NCI-H1436 (cell line): Measurements from ENCODE around the gene AXIN1.
"Not testable (repeated sequence)": the region's sequence is repeated elsewhere in the genome, so short reads cannot be mapped to it uniquely, and the experiment has no call there.

Experiments used
- DNase-seq: peaks from one replicate; lab custom pipeline; 2025; lab: John Stamatoyannopoulos, UW

The AXIN1 gene

DNA sequence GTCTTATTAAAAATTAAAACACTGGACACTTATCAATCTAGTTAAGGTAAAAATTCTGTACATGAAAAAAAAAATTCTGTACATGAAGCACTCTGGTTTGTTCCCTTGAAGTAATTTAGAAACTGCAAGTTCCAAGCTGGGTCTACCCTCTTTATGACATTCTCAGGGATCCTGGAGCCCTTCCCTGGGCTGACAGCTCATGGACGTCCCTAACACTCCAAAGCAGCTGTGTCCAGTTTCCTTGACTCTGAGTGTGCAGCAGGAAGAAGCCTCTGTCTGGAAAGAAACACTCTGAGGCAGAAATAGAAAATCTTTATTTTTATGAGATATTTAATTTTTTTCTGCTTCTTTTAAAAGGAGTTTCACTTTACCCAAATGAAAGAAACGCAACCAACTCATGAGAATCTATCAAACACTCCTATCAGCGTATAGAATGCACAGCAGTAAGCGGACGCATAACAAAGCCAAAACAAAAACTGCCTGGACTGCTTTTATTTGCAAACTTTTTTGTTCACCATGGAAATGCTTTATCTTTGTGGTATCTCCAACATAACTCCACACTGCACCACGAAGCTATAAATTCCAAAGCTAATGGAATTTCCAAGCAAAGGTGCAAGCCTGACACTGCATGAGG is 21.2 kb downstream of the AXIN1 start:
- DNase-seq, result not testable (repeated sequence)

- DNase-seq, result no peak
These were observed 21.8 kb downstream of the AXIN1 start for GRCh38 chr16:330741-331140.

- DNase-seq, result no peak
These were observed 27.0 kb downstream of the AXIN1 start for GRCh38 chr16:325375-326145.

GRCh38 chr16:324451-325334 is 27.8 kb downstream of the AXIN1 start:
- DNase-seq, result no peak

GRCh38 chr16:324201-324450 is 28.4 kb downstream of the AXIN1 start:
- DNase-seq, result no peak

- DNase-seq, result no peak
These were observed 29.9 kb downstream of the AXIN1 start for GRCh38 chr16:322476-323143.

GRCh38 chr16:321532-321931 is 31.0 kb downstream of the AXIN1 start:
- DNase-seq, result no peak

- no peak for DNase-seq
These were observed 32.3 kb downstream of the AXIN1 start for GRCh38 chr16:320206-320605.

- DNase-seq, result no peak
These were observed 33.9 kb downstream of the AXIN1 start for GRCh38 chr16:318628-319027.

GRCh38 chr16:317583-317982 is 34.9 kb downstream of the AXIN1 start:
- DNase-seq, result no peak

DNA sequence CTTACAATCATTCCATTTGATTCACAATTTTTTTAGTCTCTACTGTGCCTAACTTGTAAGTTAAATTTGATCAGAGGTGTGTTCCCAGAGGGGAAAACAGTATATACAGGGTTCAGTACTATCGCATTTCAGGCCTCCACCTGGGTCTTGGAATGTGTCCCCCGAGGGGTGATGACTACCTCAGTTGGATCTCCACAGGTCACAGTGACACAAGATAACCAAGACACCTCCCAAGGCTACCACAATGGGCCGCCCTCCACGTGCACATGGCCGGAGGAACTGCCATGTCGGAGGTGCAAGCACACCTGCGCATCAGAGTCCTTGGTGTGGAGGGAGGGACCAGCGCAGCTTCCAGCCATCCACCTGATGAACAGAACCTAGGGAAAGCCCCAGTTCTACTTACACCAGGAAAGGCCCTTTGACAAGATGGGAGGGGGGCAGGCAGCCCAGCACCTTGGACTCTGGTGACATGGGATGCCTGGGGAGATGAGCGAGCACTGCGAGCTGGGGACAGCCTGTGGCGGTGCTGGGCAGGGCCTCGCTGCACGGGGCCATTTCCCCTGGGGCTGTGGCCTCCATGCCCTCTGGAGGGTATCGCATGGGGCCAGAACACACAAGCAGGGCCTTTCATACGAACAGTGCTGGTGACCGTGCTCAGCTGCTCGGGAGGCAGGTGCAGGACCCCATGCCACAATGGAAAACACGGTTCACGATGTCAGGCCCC is 35.6 kb downstream of the AXIN1 start:
- DNase-seq, result no peak

DNA sequence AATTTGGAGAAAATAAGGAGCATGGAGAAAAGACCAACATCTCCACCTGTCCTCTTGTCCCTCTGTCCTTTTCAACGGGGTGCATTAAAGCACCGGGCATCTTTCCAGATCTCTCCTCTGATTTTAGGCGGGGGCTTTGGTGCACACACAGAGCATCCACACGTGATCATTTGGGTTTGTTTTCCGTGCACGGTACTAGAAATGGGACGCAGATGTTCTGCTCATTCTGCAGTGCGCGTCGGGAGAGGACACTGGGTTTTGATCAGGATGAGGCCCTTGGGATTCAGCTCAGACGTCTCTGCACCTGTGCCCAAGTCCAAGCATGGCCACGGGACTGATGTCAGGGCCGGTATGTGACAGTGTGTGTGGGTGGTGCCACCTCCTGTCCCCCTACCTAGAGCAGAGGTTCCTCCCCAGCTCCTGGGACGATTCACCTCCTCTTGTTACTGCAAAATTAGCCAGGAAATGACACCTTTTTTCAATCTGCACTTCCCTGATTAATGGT is 37.7 kb downstream of the AXIN1 start:
- no peak for DNase-seq

GRCh38 chr16:314351-314750 is 38.2 kb downstream of the AXIN1 start:
- no peak for DNase-seq

DNA sequence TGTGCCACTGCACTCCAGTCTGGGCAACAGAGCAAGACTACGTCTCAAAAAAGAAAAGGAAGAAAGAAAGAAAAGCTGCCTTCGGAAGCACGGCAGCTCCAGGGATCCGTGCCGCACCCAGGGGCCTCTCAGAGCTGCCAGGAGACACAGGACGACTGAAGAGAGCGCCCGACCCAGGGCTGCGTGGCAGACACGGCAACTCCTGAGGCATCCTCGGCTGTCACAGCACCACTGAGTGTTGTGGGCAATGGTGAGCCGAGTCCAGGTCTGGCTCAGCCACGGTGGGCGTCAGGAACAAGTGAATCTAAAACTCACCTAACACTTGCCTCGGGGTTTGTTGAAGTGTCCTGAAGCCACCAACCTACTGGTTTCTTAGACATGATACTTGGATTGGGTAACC is 40.8 kb downstream of the AXIN1 start:
- DNase-seq, result no peak

- no peak for DNase-seq
These were observed 43.0 kb downstream of the AXIN1 start for GRCh38 chr16:309476-309875.

DNA sequence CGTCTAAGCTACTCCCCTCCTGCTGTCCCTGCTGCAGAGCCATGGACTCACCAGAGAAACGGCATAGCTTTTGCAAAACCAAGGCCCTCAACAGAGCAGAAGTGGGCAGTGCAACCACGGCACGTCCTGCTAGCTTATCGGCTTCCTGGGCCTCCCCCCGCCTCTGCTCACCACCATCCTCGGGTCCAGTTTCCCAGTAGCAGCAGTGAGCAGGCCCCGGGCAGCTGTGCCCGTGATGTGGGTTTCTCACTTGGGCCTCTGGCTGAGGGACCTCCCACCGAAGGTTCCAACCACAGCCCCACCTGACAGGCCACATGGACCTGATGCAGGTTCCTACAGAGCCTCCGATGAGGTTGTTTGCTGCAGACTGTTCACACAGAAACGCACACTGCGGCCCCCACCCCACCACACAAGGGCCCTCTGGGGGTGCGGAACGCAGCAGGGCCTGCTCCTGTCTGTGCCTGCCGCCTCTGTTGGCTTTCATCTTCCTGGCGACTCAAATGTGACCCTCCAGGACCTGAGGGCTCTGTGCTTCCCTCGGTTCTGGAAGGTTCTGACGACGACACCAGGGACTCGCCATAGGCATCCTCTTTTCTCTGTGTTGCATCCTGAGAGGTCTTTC is 44.7 kb downstream of the AXIN1 start:
- DNase-seq, result no peak

DNA sequence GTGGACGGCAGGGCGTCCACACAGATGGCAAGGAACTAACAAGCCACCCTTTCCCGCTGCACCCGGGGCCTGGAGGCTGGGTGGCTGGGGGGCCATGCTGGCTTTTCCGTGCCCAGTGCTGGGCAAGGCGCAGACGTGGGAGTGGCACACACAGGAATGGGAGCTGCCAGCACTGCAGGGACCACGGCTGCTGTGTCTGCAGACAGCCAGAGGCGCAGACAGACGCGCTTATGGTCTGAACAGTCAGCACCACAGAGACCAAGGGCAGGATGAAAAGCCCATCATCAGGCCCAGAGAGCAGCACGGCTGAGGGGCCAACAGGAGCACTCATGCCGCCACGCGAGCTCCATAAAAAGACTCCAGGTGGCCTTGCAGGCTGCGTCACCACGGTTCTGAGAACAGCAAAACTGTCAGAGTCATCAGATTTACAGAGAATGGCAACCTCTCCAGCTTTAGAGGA is 45.6 kb downstream of the AXIN1 start:
- no peak for DNase-seq

- DNase-seq, result no peak
These were observed 46.5 kb downstream of the AXIN1 start for GRCh38 chr16:305916-306626.

DNA sequence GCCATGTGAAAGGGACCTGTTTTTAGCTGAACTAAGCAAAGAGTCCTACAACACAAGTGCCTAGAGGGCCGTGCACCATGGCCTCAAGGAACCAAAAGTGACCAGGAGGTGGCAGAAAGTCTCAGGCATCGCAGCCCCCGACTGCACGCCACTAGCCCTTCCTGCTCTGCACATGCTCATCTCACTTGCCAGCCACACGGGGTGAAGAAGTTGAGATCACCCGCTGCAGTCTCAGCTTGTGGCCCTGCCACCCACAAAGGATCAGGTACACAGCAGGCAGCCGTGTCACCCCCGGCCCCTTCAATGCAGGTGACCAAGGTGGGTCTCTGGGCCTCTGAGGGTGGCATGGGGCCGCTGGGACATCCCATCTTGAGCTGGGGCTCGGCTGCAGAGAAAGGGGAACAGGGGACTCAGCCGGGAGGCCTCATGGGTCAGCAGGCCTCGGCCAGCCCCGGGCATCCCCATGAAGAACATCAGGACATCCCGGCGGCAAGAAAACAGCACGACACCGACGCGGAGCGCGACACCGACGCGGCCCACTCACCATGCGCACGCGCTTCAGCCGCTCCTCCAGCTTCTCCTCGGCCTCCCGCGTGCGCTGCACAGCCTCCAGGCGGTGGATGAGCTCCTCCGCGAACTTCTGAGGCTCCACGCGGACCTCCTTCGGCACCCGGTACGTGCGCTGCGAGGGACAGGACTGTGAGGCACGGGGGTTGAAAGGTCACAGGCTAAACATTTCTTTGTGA is 48.6 kb downstream of the AXIN1 start:
- DNase-seq, result no peak

- no peak for DNase-seq
These were observed 50.6 kb downstream of the AXIN1 start for GRCh38 chr16:301950-302349.
